H1 (cell line): ENCODE results near the gene MAP3K15. TPM values are rescaled to one million over a fixed set of nuclear protein-coding genes. Genes with fewer than 3 reads are reported as not detected.

ENCODE experiments used
- CTCF ChIA-PET: fragments of 300-600 bp; sonication (Branson Sonifier 250); formaldehyde crosslinking; loops from one replicate; lab custom pipeline; 2021; ENCODE audit not compliant: partially characterized antibody; lab: Charles Lee
- POLR2A ChIA-PET: fragments of 300-600 bp; sonication (Branson Sonifier 250); formaldehyde crosslinking; loops from one replicate; lab custom pipeline; 2021; ENCODE audit warnings: inconsistent platforms; ENCODE audit not compliant: partially characterized antibody; lab: Charles Lee
- DNase-seq, 2 experiments: peaks; one replicate each; pipeline versions ENCODE4 v3.0.0 to v3.0.0-alpha.2; 2010 to 2022; ENCODE audit warnings: low spot score in 2 of 2, low read depth in 1 of 2, mixed read lengths in 1 of 2
- FAIRE-seq: peaks from 2 replicates; lab custom pipeline; 2011; peaks lifted over from hg19 to GRCh38; lab: Jason Lieb, UNC
- H2AFZ ChIP-seq: 2 replicates; pipeline ENCODE4 v1.8.1; 2012; ENCODE audit warnings: low read length, inconsistent platforms
- H2AK5ac ChIP-seq: 2 replicates; pipeline ENCODE4 v1.6.1; 2013; ENCODE audit warnings: low read depth, low read length
- H2BK120ac ChIP-seq: replicated peaks from 2 replicates; pipeline ENCODE3; 2013; ENCODE audit warnings: low read depth, low read length, inconsistent platforms
- H2BK12ac ChIP-seq: 2 replicates; pipeline ENCODE4 v1.6.1; 2013; ENCODE audit warnings: low read depth, low read length
- H2BK15ac ChIP-seq: 2 replicates; pipeline ENCODE4 v1.6.1; 2013; ENCODE audit warnings: low read length
- H2BK20ac ChIP-seq: 2 replicates; pipeline ENCODE4 v1.6.1; 2013; ENCODE audit warnings: low read length
- H2BK5ac ChIP-seq: 2 replicates; pipeline ENCODE4 v1.6.1; 2013; ENCODE audit warnings: low read depth, low read length
- H3K14ac ChIP-seq: 2 replicates; pipeline ENCODE4 v1.6.1; 2013; ENCODE audit warnings: inconsistent platforms; ENCODE audit not compliant: insufficient read length
- H3K18ac ChIP-seq: 2 replicates; pipeline ENCODE4 v1.6.1; 2013; ENCODE audit warnings: low read length; ENCODE audit errors: extremely low read depth
- H3K23ac ChIP-seq: 2 replicates; pipeline ENCODE4 v1.6.1; 2013; ENCODE audit warnings: inconsistent platforms; ENCODE audit not compliant: insufficient read length
- H3K23me2 ChIP-seq: 2 replicates; pipeline ENCODE4 v1.6.1; 2013; ENCODE audit warnings: low read depth, low read length
- H3K27ac ChIP-seq: 2 replicates; pipeline ENCODE4 v1.6.1; 2011; ENCODE audit warnings: low read depth, low read length, inconsistent platforms
- H3K27me3 ChIP-seq, 4 experiments: replicated peaks in 1 of 4; 1 replicate in 1 of 4; 2 replicates in 3 of 4; pipeline versions ENCODE4 v1.6.1 to v1.8.1; 2011 to 2013; ENCODE audit warnings: low read length in 3 of 4, mild to moderate bottlenecking in 3 of 4, inconsistent platforms in 2 of 4, mixed read lengths in 2 of 4, moderate library complexity in 1 of 4; ENCODE audit not compliant: control insufficient read depth in 3 of 4, insufficient read depth in 3 of 4; ENCODE audit errors: extremely low read depth in 1 of 4
- H3K36me3 ChIP-seq, 4 experiments: 2 replicates each; pipeline versions ENCODE4 v1.6.1 to v1.8.1; 2011 to 2013; ENCODE audit warnings: mild to moderate bottlenecking in 4 of 4, low read length in 3 of 4, moderate library complexity in 2 of 4, control low read depth in 1 of 4, inconsistent platforms in 1 of 4; ENCODE audit not compliant: insufficient read depth in 4 of 4, control insufficient read depth in 2 of 4
- H3K4ac ChIP-seq: replicated peaks from 2 replicates; pipeline ENCODE3; 2013; ENCODE audit warnings: low read length, low read depth, mixed read lengths, inconsistent platforms; ENCODE audit not compliant: insufficient read length
- H3K4me1 ChIP-seq, 4 experiments: replicated peaks in 1 of 4; 1 replicate in 1 of 4; 2 replicates in 3 of 4; pipeline versions ENCODE4 v1.6.1 to v1.8.1; 2011 to 2013; ENCODE audit warnings: low read length in 3 of 4, inconsistent platforms in 2 of 4, mixed read lengths in 1 of 4; ENCODE audit not compliant: insufficient read depth in 4 of 4, control insufficient read depth in 3 of 4
- H3K4me2 ChIP-seq, 2 experiments: 2 replicates each; pipeline versions ENCODE4 v1.6.1 to v1.8.1; 2011 to 2013; ENCODE audit warnings: low read depth in 2 of 2, low read length in 2 of 2, control low read depth in 1 of 2, inconsistent platforms in 1 of 2, mild to moderate bottlenecking in 1 of 2; ENCODE audit not compliant: insufficient read depth in 1 of 2
- H3K4me3 ChIP-seq, 4 experiments: fragments of 200-600, 300-600 bp in 1 of 4; sonication (generic), shearing (Covaris generic), sonication (Bioruptor Twin) in 1 of 4; 2 replicates each; pipeline versions ENCODE4 v1.5.1 to v1.8.1; 2011 to 2016; ENCODE audit warnings: low read length in 4 of 4, low read depth in 3 of 4, control low read depth in 2 of 4, inconsistent platforms in 2 of 4, mild to moderate bottlenecking in 2 of 4, mixed read lengths in 1 of 4, moderate library complexity in 1 of 4; ENCODE audit not compliant: insufficient read depth in 2 of 4; ENCODE audit errors: extremely low read depth in 1 of 4
- H3K56ac ChIP-seq: replicated peaks from 2 replicates; pipeline ENCODE3; 2013; ENCODE audit warnings: low read depth, mild to moderate bottlenecking, mixed read lengths, low read length, inconsistent platforms; ENCODE audit not compliant: insufficient read length
- H3K79me1 ChIP-seq: 2 replicates; pipeline ENCODE4 v1.6.1; 2013; ENCODE audit warnings: low read depth, low read length, control low read depth
- H3K79me2 ChIP-seq, 2 experiments: 2 replicates each; pipeline versions ENCODE4 v1.6.1 to v1.8.1; 2012 to 2013; ENCODE audit warnings: low read length in 2 of 2, mild to moderate bottlenecking in 2 of 2, inconsistent platforms in 1 of 2; ENCODE audit not compliant: insufficient read depth in 2 of 2, control insufficient read depth in 1 of 2
- H3K9ac ChIP-seq, 4 experiments: replicated peaks in 1 of 4; 1 replicate in 1 of 4; 2 replicates in 3 of 4; pipeline versions ENCODE4 v1.6.1 to v1.8.1; 2011 to 2013; ENCODE audit warnings: low read depth in 3 of 4, low read length in 3 of 4, control low read depth in 2 of 4, mild to moderate bottlenecking in 2 of 4, moderate library complexity in 2 of 4, inconsistent platforms in 1 of 4; ENCODE audit errors: extremely low read depth in 1 of 4
- H3K9me3 ChIP-seq, 2 experiments: 2 replicates each; pipeline versions ENCODE4 v1.6.1 to v1.8.1; 2012 to 2013; ENCODE audit warnings: mild to moderate bottlenecking in 2 of 2, moderate library complexity in 2 of 2, control low read depth in 1 of 2, inconsistent platforms in 1 of 2, low read depth in 1 of 2, low read length in 1 of 2, mixed read lengths in 1 of 2; ENCODE audit not compliant: insufficient read depth in 2 of 2
- H4K20me1 ChIP-seq, 2 experiments: replicated peaks in 1 of 2; 2 replicates each; pipeline versions ENCODE3 to v1.8.1; 2011 to 2013; ENCODE audit warnings: inconsistent platforms in 2 of 2, low read length in 2 of 2, mild to moderate bottlenecking in 1 of 2; ENCODE audit not compliant: insufficient read depth in 2 of 2, control insufficient read depth in 1 of 2
- H4K5ac ChIP-seq: 2 replicates; pipeline ENCODE4 v1.6.1; 2013; ENCODE audit warnings: low read length, low read depth, mixed read lengths, inconsistent platforms; ENCODE audit not compliant: insufficient read length
- H4K8ac ChIP-seq: 2 replicates; pipeline ENCODE4 v1.8.0; 2013; ENCODE audit warnings: mild to moderate bottlenecking, moderate library complexity, low read length, inconsistent platforms; ENCODE audit not compliant: insufficient read depth; ENCODE audit errors: extremely low read depth
- H4K91ac ChIP-seq: replicated peaks from 2 replicates; pipeline ENCODE3; 2013; ENCODE audit warnings: low read length, mixed read lengths, inconsistent platforms; ENCODE audit not compliant: insufficient read length
- JUND ChIP-seq: IDR thresholded peaks from 2 replicates; pipeline ENCODE4 v1.6.1; 2011; ENCODE audit warnings: mild to moderate bottlenecking, improper control_type of control experiment, low read length
- WGBS, 2 experiments: shearing (Covaris generic) in 1 of 2; methylation state at CpG; one replicate each; pipeline versions ENCODE4 v1.1.6 to v1.1.7; 2013 to 2015; ENCODE audit warnings: low lambda C conversion rate in 2 of 2, mixed read lengths in 2 of 2, inconsistent platforms in 1 of 2, low coverage in 1 of 2, missing lambda C conversion rate in 1 of 2; ENCODE audit not compliant: insufficient replicate concordance in 2 of 2, insufficient coverage in 1 of 2, insufficient read length in 1 of 2; ENCODE audit errors: extremely low coverage in 1 of 2, missing lambda C conversion rate in 1 of 2; 5-methylcytosine and 5-hydroxymethylcytosine counted together
- polyA plus RNA-seq, 7 experiments: library from polyadenylated mRNA; depleted of rRNA in 3 of 7; stranded (reverse) in 5 of 7; unstranded in 2 of 7; fragments of >200 nt in 5 of 7; fragments of 200-250 nt in 2 of 7; gene quantifications; 1 replicate in 5 of 7; 2 replicates in 1 of 7; 4 replicates in 1 of 7; pipeline versions ENCODE4 v1.2.1 to v1.2.3, GENCODE V29; 2011 to 2013; ENCODE audit warnings: missing spikeins in 2 of 7, mixed read lengths in 2 of 7
- total RNA-seq: library from RNA; stranded (reverse); fragmentation: NEBNext Ultra II Directional; extraction: Animal tissue kit (Norgen Biotek cat#: 25700); gene quantifications from 2 replicates; pipeline ENCODE4 v1.2.1, GENCODE V29; 2021

Gene MAP3K15
- total and polyA plus RNA-seq, 2 of the 8 experiments (the other 6 are each of a cell fraction or from before 2014, with no cell fraction given): 1.8 to 2.4 TPM

GRCh38 chrX:19548934-19549333 is 33.6 kb upstream of the MAP3K15 start:
- no peak overlapping the region for H2BK5ac ChIP-seq
- no peaks in the 10 kb centered on the region for H3K4me1 ChIP-seq
- H3K14ac ChIP-seq: no peak overlapping the region
- no peak overlapping the region for H3K18ac ChIP-seq
- WGBS, 2 experiments: 88% methylated on average over 6 of the region's 6 CpGs; no CpG with 5 or more reads in 1 of the 2 experiments
- no peak overlapping the region for H2BK20ac ChIP-seq
- H4K20me1 ChIP-seq: no peaks in the 10 kb centered on the region
- no peak overlapping the region for H2BK12ac ChIP-seq
- H3K27ac ChIP-seq: no peak overlapping the region
- FAIRE-seq (no peak), DNase-seq (no peak)
- no peak overlapping the region for H3K9ac ChIP-seq
- ChIA-PET POLR2A (no interaction called here), CTCF (no interaction called here)
- H3K23me2 ChIP-seq: no peaks in the 10 kb centered on the region
- no peak overlapping the region for H4K91ac ChIP-seq
- no peak for TF ChIP-seq JUND
- no peak overlapping the region for H2AK5ac ChIP-seq
- H3K4ac ChIP-seq: no peak overlapping the region
- no peak overlapping the region for H4K5ac ChIP-seq
- no peak overlapping the region for H2BK120ac ChIP-seq
- H3K23ac ChIP-seq: no peak overlapping the region
- no peaks in the 10 kb centered on the region for H3K79me1 ChIP-seq
- H2AFZ ChIP-seq: no peak overlapping the region
- no peak overlapping the region for H3K4me2 ChIP-seq
- H2BK15ac ChIP-seq: no peak overlapping the region
- H3K27me3 ChIP-seq: no peaks in the 10 kb centered on the region
- no peak overlapping the region for H3K4me3 ChIP-seq
- no peaks in the 10 kb centered on the region for H3K79me2 ChIP-seq
- H3K9me3 ChIP-seq: no peaks in the 10 kb centered on the region
- H3K56ac ChIP-seq: no peak overlapping the region
- H3K36me3 ChIP-seq: no peaks in the 10 kb centered on the region
- no peak overlapping the region for H4K8ac ChIP-seq
